WTC11 (cell line): Measurements from ENCODE around the gene DNM3. TPM values are rescaled to one million over a fixed set of nuclear protein-coding genes. Genes with fewer than 3 reads are reported as not detected.

Source experiments
- ATAC-seq: fragments of 200-7000 bp; cut with Tn5 transposase; 2 replicates; pipeline ENCODE4 v1.10.0; 2021; ENCODE audit warnings: mild to moderate bottlenecking, moderate library complexity
- CTCF ChIA-PET: fragments of 300-600 bp; sonication (Branson Sonifier 250); formaldehyde crosslinking; loops from one replicate; lab custom pipeline; 2021; ENCODE audit warnings: antibody characterized with exemption; lab: Charles Lee
- POLR2A ChIA-PET: fragments of 350-600 bp; sonication (Branson Sonifier 250); formaldehyde crosslinking; loops from one replicate; lab custom pipeline; 2021; ENCODE audit warnings: antibody characterized with exemption; lab: Charles Lee
- DNase-seq: peaks from one replicate; pipeline ENCODE4 v3.0.0; 2021; ENCODE audit warnings: low spot score
- H3K27ac Mint-ChIP-seq: 2 replicates; pipeline ENCODE4 v1.8.0; 2021; ENCODE audit warnings: mixed read lengths
- H3K27me3 Mint-ChIP-seq: 2 replicates; pipeline ENCODE4 v1.8.0; 2021; ENCODE audit warnings: low read depth, mild to moderate bottlenecking, moderate library complexity, mixed read lengths
- H3K36me3 Mint-ChIP-seq: 2 replicates; pipeline ENCODE4 v1.8.0; 2021; ENCODE audit warnings: mixed read lengths
- H3K4me1 Mint-ChIP-seq: 2 replicates; pipeline ENCODE4 v1.8.0; 2022; ENCODE audit warnings: mixed read lengths
- H3K4me3 Mint-ChIP-seq: 2 replicates; pipeline ENCODE4 v1.8.0; 2021; ENCODE audit warnings: mild to moderate bottlenecking, moderate library complexity, mixed read lengths
- H3K9me3 Mint-ChIP-seq: 2 replicates; pipeline ENCODE4 v1.8.0; 2021; ENCODE audit warnings: mixed read lengths
- CBFB ChIP-seq: sonication (generic); formaldehyde crosslinking; IDR thresholded peaks from 2 replicates; pipeline ENCODE4 v1.8.1; 2022; ENCODE audit warnings: mild to moderate bottlenecking, low read depth, missing genetic modification reagents
- ELF4 ChIP-seq: sonication (generic); formaldehyde crosslinking; IDR thresholded peaks from 2 replicates; pipeline ENCODE4 v1.8.1; 2022; ENCODE audit warnings: low read depth, mild to moderate bottlenecking, moderate library complexity, missing genetic modification reagents
- FOXP1 ChIP-seq: sonication (generic); formaldehyde crosslinking; IDR thresholded peaks from 2 replicates; pipeline ENCODE4 v1.8.0; 2022; ENCODE audit warnings: missing genetic modification reagents, mild to moderate bottlenecking, moderate library complexity, borderline replicate concordance
- GRHL2 ChIP-seq: fragments of 250-450 bp; sonication (Bioruptor Pico); IDR thresholded peaks from 2 replicates; pipeline ENCODE4 v1.8.0; 2022; ENCODE audit warnings: mild to moderate bottlenecking, moderate library complexity; ENCODE audit not compliant: insufficient replicate concordance, severe bottlenecking
- HMGA2 ChIP-seq: fragments of 250-450 bp; sonication (Bioruptor Pico); IDR thresholded peaks from 2 replicates; pipeline ENCODE4 v1.4.0; 2021; ENCODE audit warnings: mild to moderate bottlenecking, moderate library complexity
- IRF2 ChIP-seq: sonication (generic); formaldehyde crosslinking; IDR thresholded peaks from 2 replicates; pipeline ENCODE4 v1.8.0; 2022; ENCODE audit warnings: low read depth, missing genetic modification reagents, borderline replicate concordance
- MXD4 ChIP-seq: fragments of 250-450 bp; sonication (Bioruptor Pico); IDR thresholded peaks from 2 replicates; pipeline ENCODE4 v1.8.0; 2021; ENCODE audit warnings: mild to moderate bottlenecking, moderate library complexity, borderline replicate concordance
- NFATC4 ChIP-seq: fragments of 250-450 bp; sonication (Bioruptor Pico); IDR thresholded peaks from 2 replicates; pipeline ENCODE4 v1.9.0; 2021; ENCODE audit warnings: mild to moderate bottlenecking
- NR1H2 ChIP-seq: sonication (generic); formaldehyde crosslinking; IDR thresholded peaks from 2 replicates; pipeline ENCODE4 v1.9.0; 2021; ENCODE audit warnings: mild to moderate bottlenecking, moderate library complexity, missing genetic modification reagents
- NR2C2 ChIP-seq: sonication (generic); formaldehyde crosslinking; IDR thresholded peaks from 2 replicates; pipeline ENCODE4 v1.8.0; 2022; ENCODE audit warnings: mild to moderate bottlenecking, missing genetic modification reagents
- SMAD3 ChIP-seq: sonication (generic); formaldehyde crosslinking; IDR thresholded peaks from 2 replicates; pipeline ENCODE4 v1.8.0; 2022; ENCODE audit warnings: missing genetic modification reagents, mild to moderate bottlenecking, borderline replicate concordance
- SMAD4 ChIP-seq: sonication (generic); formaldehyde crosslinking; IDR thresholded peaks from 2 replicates; pipeline ENCODE4 v1.8.0; 2022; ENCODE audit warnings: mild to moderate bottlenecking, missing genetic modification reagents
- SP1 ChIP-seq: sonication (generic); formaldehyde crosslinking; conservative IDR thresholded peaks from 2 replicates; pipeline ENCODE4 v1.8.1; 2022; ENCODE audit warnings: missing genetic modification reagents
- TP53 ChIP-seq: sonication (generic); formaldehyde crosslinking; IDR thresholded peaks from 2 replicates; pipeline ENCODE4 v1.8.1; 2023; ENCODE audit warnings: mild to moderate bottlenecking, missing genetic modification reagents
- ZNF121 ChIP-seq: sonication (generic); formaldehyde crosslinking; IDR thresholded peaks from 2 replicates; pipeline ENCODE4 v1.8.0; 2023; ENCODE audit warnings: missing genetic modification reagents
- ZNF232 ChIP-seq: sonication (generic); formaldehyde crosslinking; IDR thresholded peaks from 2 replicates; pipeline ENCODE4 v1.8.0; 2022; ENCODE audit warnings: mild to moderate bottlenecking, missing genetic modification reagents
- total RNA-seq: library from RNA; stranded (reverse); gene quantifications from 3 replicates; pipeline ENCODE4 v1.2.3, GENCODE V29; 2021
- TF ChIP-seq, protein P1 (sequence below): sonication (generic); formaldehyde crosslinking; IDR thresholded peaks from 2 replicates; pipeline ENCODE4 v1.8.1; 2022; ENCODE audit warnings: mild to moderate bottlenecking, moderate library complexity, missing genetic modification reagents
- TF ChIP-seq, protein P2 (sequence below): fragments of 250-450 bp; sonication (Bioruptor Pico); IDR thresholded peaks from 2 replicates; pipeline ENCODE4 v1.9.0; 2021; ENCODE audit warnings: mild to moderate bottlenecking
- TF ChIP-seq, protein P3 (sequence below): sonication (generic); formaldehyde crosslinking; conservative IDR thresholded peaks from 2 replicates; pipeline ENCODE4 v1.8.1; 2023; ENCODE audit warnings: mild to moderate bottlenecking, low read depth, missing genetic modification reagents, moderate library complexity
- TF ChIP-seq, protein P4 (sequence below): sonication (generic); formaldehyde crosslinking; IDR thresholded peaks from 2 replicates; pipeline ENCODE4 v1.8.0; 2022; ENCODE audit warnings: mild to moderate bottlenecking, missing genetic modification reagents
- TF ChIP-seq, protein P5 (sequence below): fragments of 250-450 bp; sonication (Bioruptor Pico); IDR thresholded peaks from 2 replicates; pipeline ENCODE4 v1.9.0; 2021; ENCODE audit warnings: mild to moderate bottlenecking
- TF ChIP-seq, protein P6 (sequence below): sonication (generic); formaldehyde crosslinking; IDR thresholded peaks from 2 replicates; pipeline ENCODE4 v1.8.1; 2023; ENCODE audit warnings: mild to moderate bottlenecking, missing genetic modification reagents

DNM3 gene
- total RNA-seq, 1 experiment from 2014 or later = 1.9 TPM

DNA sequence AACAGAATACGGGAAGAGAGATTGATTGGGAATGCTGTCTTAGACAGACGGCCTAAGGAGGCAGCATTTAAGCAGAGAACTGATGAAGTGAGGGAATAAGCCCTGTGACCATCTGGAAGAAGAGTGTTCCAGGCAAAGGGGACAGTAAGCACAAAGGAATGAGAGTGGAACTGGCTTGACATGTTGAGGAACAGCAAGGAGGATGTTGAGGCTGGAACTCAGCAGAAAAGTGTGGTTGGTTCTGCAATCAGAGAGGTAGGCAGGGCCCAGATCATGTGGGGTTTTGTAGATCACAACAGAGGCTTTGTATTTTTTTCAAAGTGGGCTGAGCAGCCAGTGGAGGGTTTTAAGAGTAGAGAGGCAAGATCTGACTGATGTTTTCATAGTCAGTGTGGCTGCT lies 157.4 kb downstream of the DNM3 start:
- H3K4me1 Mint-ChIP-seq = peaks cover 12% of the 10 kb centered on the region
- CTCF ChIA-PET = no interaction called here
- H3K27ac Mint-ChIP-seq = no peak overlapping the region
- H3K36me3 Mint-ChIP-seq = no peaks in the 10 kb centered on the region
- TF ChIP-seq TP53 (CRISPR knock-in tag) = no peak
- TF ChIP-seq ZNF232 (CRISPR knock-in tag) = no peak
- TF ChIP-seq NFATC4 (CRISPR knock-in tag) = no peak
- TF ChIP-seq, protein P1, sequence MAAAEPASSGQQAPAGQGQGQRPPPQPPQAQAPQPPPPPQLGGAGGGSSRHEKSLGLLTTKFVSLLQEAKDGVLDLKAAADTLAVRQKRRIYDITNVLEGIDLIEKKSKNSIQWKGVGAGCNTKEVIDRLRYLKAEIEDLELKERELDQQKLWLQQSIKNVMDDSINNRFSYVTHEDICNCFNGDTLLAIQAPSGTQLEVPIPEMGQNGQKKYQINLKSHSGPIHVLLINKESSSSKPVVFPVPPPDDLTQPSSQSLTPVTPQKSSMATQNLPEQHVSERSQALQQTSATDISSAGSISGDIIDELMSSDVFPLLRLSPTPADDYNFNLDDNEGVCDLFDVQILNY = no peak
- no peaks in the 10 kb centered on the region for H3K27me3 Mint-ChIP-seq
- POLR2A ChIA-PET = no interaction called here
- H3K9me3 Mint-ChIP-seq = no peaks in the 10 kb centered on the region
- ATAC-seq (no peak), DNase-seq (no peak)
- H3K4me3 Mint-ChIP-seq = no peak overlapping the region

DNA sequence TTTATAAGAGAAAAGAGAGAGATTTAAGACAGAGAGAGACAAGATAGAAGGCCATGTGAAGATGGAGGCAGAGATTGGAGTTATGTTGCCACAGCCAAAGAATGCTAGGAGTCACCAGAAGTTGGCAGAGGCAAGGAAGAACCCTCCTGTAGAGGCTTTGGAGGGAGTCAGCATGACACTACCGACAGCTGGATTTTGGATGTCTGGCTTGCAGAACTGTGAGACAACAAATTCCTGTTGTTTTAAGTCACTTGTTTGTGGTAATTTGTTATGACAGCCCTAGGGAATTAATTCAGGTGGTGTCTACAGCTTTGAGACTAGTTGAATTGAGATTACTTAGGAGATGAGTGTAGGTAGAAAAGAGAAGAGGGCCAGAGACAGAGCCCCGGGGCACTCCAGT lies 158.5 kb downstream of the DNM3 start:
- TF ChIP-seq, protein P2, sequence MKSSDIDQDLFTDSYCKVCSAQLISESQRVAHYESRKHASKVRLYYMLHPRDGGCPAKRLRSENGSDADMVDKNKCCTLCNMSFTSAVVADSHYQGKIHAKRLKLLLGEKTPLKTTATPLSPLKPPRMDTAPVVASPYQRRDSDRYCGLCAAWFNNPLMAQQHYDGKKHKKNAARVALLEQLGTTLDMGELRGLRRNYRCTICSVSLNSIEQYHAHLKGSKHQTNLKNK (CRISPR knock-in tag) = no peak
- no peak for ATAC-seq
- no peak for DNase-seq
- Mint-ChIP-seq H3K27me3 (no peaks in the 10 kb centered on the region), H3K27ac (no peak overlapping the region), H3K4me1 (peaks cover 5% of the 10 kb centered on the region), H3K4me3 (no peak overlapping the region), H3K9me3 (no peaks in the 10 kb centered on the region), H3K36me3 (no peaks in the 10 kb centered on the region)
- CTCF ChIA-PET = interaction anchor here (1.1 to 1.4 kb wide), 2 partner anchors 198 to 200 kb away, joined by 3 read pairs; no protein-coding TSS in a partner anchor
- POLR2A ChIA-PET = no interaction called here

DNA sequence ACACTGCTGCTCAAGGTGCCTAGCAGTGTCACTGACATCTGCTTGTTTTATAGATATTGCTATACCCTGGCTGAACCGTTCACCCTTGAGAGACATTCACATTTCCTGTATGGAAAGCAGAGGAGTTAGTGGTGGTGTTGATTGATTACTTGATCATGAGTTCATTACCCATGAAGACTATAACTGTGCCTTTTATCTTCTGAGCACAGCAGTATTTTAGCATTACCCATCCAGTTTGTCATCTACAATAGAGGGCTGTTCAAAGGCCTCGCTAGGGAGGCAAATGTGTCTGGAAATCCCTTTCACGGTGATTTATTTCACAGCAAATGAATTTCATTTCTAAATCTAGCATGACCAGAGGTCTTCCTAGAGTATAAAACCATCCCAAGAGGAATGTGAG lies 160.0 kb downstream of the DNM3 start:
- no peak for ATAC-seq
- TF ChIP-seq NR1H2 (CRISPR knock-in tag) (no peak), FOXP1 (CRISPR knock-in tag) (no peak), SMAD4 (no peak), ELF4 (CRISPR knock-in tag) (no peak), ZNF121 (no peak), MXD4 (CRISPR knock-in tag) (no peak), CBFB (CRISPR knock-in tag) (no peak), SP1 (CRISPR knock-in tag) (no peak), GRHL2 (CRISPR knock-in tag) (no peak), NR2C2 (no peak), SMAD3 (CRISPR knock-in tag) (no peak), HMGA2 (no peak), IRF2 (CRISPR knock-in tag) (no peak)
- TF ChIP-seq, protein P1 = no peak
- TF ChIP-seq, protein P3, sequence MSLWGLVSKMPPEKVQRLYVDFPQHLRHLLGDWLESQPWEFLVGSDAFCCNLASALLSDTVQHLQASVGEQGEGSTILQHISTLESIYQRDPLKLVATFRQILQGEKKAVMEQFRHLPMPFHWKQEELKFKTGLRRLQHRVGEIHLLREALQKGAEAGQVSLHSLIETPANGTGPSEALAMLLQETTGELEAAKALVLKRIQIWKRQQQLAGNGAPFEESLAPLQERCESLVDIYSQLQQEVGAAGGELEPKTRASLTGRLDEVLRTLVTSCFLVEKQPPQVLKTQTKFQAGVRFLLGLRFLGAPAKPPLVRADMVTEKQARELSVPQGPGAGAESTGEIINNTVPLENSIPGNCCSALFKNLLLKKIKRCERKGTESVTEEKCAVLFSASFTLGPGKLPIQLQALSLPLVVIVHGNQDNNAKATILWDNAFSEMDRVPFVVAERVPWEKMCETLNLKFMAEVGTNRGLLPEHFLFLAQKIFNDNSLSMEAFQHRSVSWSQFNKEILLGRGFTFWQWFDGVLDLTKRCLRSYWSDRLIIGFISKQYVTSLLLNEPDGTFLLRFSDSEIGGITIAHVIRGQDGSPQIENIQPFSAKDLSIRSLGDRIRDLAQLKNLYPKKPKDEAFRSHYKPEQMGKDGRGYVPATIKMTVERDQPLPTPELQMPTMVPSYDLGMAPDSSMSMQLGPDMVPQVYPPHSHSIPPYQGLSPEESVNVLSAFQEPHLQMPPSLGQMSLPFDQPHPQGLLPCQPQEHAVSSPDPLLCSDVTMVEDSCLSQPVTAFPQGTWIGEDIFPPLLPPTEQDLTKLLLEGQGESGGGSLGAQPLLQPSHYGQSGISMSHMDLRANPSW = no peak
- TF ChIP-seq, protein P4, sequence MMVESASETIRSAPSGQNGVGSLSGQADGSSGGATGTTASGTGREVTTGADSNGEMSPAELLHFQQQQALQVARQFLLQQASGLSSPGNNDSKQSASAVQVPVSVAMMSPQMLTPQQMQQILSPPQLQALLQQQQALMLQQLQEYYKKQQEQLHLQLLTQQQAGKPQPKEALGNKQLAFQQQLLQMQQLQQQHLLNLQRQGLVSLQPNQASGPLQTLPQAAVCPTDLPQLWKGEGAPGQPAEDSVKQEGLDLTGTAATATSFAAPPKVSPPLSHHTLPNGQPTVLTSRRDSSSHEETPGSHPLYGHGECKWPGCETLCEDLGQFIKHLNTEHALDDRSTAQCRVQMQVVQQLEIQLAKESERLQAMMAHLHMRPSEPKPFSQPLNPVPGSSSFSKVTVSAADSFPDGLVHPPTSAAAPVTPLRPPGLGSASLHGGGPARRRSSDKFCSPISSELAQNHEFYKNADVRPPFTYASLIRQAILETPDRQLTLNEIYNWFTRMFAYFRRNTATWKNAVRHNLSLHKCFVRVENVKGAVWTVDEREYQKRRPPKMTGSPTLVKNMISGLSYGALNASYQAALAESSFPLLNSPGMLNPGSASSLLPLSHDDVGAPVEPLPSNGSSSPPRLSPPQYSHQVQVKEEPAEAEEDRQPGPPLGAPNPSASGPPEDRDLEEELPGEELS (CRISPR knock-in tag) = no peak
- TF ChIP-seq, protein P5, sequence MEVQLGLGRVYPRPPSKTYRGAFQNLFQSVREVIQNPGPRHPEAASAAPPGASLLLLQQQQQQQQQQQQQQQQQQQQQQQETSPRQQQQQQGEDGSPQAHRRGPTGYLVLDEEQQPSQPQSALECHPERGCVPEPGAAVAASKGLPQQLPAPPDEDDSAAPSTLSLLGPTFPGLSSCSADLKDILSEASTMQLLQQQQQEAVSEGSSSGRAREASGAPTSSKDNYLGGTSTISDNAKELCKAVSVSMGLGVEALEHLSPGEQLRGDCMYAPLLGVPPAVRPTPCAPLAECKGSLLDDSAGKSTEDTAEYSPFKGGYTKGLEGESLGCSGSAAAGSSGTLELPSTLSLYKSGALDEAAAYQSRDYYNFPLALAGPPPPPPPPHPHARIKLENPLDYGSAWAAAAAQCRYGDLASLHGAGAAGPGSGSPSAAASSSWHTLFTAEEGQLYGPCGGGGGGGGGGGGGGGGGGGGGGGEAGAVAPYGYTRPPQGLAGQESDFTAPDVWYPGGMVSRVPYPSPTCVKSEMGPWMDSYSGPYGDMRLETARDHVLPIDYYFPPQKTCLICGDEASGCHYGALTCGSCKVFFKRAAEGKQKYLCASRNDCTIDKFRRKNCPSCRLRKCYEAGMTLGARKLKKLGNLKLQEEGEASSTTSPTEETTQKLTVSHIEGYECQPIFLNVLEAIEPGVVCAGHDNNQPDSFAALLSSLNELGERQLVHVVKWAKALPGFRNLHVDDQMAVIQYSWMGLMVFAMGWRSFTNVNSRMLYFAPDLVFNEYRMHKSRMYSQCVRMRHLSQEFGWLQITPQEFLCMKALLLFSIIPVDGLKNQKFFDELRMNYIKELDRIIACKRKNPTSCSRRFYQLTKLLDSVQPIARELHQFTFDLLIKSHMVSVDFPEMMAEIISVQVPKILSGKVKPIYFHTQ = no peak
- TF ChIP-seq, protein P6, sequence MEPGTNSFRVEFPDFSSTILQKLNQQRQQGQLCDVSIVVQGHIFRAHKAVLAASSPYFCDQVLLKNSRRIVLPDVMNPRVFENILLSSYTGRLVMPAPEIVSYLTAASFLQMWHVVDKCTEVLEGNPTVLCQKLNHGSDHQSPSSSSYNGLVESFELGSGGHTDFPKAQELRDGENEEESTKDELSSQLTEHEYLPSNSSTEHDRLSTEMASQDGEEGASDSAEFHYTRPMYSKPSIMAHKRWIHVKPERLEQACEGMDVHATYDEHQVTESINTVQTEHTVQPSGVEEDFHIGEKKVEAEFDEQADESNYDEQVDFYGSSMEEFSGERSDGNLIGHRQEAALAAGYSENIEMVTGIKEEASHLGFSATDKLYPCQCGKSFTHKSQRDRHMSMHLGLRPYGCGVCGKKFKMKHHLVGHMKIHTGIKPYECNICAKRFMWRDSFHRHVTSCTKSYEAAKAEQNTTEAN (CRISPR knock-in tag) = no peak
- Mint-ChIP-seq H3K4me3 (no peak overlapping the region), H3K27ac (no peak overlapping the region), H3K36me3 (no peaks in the 10 kb centered on the region), H3K27me3 (no peaks in the 10 kb centered on the region), H3K9me3 (no peaks in the 10 kb centered on the region), H3K4me1 (no peaks in the 10 kb centered on the region)
- no peak for DNase-seq
- ChIA-PET POLR2A (no interaction called here), CTCF (interaction anchor here (2.2 to 4.4 kb wide), 3 partner anchors 16 to 398 kb away, joined by 17 to 38 read pairs (median 17); no protein-coding TSS in a partner anchor)
